NCI-H345 treated with DMSO at 0.1 percent for 48 hours (cell line): ENCODE data around the gene TUBB6.

Experiments used
- DNase-seq: peaks from one replicate; lab custom pipeline; 2025; ENCODE audit not compliant: unreplicated experiment; lab: John Stamatoyannopoulos, UW

TUBB6 gene

DNA sequence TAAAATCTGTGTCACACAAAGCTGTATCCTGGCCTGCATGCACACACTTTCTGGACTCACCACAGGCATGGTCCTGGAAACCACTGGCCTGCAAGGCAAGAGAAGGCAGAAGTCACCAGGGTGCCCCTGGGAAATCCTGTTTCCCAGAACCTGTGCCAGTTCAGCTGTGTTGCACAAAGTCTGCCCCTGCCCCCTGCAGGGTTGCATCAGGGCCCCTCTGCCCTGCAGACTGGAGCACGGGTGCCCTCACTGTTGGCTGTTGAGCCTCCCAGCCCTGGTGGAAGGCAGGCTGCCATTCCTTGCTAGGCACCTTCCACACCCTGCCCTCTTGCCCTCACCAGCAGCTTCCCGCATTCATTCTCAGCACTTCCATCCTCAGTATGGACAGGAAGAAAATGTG lies 18.0 kb upstream of the TUBB6 start:
- no peak for DNase-seq

DNA sequence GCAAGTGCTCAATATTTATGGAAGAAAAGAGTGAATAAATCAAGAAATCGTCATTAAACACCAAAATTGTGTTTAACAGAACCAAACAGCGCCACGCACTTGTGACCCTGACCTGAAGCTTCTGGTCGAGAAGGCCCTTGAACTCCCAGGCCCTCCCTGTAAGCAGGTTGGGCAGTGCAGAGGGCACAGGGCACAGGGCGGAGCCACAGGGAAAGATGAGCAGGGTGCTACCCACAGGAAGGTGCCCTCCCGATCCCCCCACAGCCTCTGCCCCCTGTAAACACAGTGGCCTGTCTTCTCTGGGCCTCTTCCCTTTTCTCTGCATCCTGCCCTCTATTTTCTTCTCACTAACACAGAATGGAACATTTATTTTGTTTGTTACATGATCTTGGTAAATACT lies 16.9 kb upstream of the TUBB6 start:
- no peak for DNase-seq

DNA sequence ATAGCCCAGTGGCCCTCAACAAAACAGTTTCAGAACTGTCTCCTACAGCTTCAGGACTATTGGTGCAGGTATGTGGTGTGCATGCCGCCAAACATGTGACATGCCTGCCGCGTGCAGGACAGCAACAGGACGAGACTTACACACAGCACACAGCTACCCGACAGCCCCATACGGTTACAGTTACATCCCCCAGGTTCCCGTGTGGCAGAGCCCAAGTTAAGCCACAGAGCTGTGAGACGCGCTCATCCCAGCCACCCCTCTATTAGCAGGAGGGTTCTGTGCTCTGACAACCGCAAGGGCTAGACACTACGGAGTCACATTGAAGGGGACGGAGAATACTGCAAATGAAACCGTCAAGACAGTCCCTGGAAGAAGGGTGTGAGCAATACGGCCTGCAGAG lies 16.4 kb upstream of the TUBB6 start:
- no peak for DNase-seq

DNA sequence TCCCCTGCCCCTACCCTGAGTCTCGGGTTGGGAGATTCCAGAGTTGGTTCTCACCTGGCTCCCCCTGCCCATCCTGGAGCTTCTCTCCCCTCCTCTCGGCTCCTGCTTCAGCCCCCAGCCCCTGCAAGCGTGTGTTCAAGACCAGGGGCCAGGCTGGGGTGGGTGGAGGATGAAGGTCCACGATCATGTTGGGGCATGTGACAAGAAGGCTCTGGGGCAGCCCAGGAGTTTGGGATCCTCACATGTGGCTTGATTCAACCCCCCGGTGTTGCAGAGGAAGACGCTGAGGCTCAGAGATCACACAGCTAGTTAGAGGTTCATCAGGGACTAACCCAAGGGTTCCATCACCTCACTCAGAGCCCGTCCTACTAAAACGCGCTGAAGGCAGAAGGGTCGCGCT lies 14.2 kb upstream of the TUBB6 start:
- DNase-seq = no peak

DNA sequence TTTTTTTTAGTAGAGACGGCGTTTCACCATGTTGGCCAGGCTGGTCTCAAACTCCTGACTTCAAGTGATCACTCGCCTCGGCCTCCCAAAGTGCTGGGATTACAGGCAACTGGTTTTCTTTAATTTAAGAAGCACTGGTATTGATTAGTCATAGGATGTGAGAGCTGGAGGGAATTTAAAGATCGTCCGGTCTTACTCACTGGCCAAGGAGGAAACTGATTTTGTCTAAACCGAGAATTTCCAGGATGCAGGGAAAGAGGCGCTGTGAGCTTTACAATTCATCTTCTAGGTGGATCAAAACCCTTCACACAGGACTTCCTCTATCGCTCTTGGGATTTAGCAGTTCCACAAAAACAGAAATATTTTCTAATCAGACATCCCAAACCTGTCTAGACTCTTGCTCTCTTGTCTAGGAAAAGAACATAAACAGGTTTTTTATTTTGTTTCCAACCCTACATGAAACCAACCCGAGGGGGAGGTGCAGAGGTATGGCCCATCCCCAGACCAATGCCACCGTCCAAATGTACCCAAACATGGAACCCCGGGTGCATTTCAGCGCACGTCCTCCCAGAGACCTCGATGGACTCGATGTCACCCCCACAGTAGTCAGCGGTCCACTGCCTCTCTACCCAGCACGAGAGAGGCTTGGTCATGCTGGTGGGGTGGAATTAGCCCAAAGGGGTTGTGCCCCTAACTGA lies 12.5 kb upstream of the TUBB6 start:
- no peak for DNase-seq

DNA sequence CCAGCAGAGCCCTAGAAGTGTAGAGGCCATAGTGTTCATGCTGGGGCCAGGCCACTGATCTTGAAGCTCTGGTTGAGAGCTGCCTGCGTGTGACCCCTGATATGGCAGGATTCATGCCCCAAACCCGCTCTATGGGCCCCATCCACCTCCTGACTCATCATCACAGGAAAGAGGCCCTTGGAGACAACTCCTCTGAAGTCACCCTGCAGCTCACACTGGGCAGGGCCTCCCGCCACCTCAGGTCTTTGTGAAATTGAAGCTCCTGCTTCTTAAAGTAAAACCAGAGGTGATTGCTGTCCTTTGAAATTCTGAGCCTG lies 12.0 kb upstream of the TUBB6 start:
- DNase-seq = no peak

DNA sequence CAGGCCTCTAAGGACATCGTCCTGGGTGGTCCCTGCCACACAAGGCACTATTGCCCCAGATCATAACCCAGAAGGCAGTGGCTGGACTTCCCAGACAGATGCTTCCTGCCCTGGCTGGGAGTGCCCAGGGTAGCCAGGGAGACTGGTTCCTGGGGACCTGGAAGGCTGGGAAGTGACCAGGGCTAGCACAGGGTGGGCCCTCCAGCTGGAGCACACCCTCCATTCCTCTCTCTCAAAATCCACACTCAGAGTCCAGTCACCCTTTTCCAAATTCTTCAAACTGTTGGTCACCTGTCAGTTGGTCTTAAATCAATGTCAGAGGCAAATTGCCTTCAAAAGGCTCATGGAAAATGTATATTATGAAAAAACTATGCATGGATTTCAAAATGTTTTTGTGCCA lies 11.6 kb upstream of the TUBB6 start:
- no peak for DNase-seq

DNA sequence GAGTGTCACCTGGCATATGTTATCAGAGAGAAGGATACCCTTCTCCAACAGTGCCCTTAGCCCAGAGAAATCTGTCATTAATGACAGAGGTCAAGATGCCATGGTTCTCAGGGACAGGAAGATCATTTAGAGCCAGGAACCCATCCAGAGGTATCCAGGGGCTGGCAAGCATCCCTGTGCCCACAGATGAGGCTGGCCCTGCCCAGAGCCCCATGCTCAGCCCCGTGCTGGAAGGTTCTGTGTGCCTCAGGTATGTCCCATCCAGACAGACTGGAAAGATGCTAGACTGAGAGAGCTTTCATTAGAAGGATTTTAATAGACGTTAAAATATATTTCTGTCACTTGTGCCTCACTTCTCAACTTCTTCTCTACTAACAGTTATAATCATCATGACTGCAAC lies 8.2 kb upstream of the TUBB6 start:
- DNase-seq = no peak

DNA sequence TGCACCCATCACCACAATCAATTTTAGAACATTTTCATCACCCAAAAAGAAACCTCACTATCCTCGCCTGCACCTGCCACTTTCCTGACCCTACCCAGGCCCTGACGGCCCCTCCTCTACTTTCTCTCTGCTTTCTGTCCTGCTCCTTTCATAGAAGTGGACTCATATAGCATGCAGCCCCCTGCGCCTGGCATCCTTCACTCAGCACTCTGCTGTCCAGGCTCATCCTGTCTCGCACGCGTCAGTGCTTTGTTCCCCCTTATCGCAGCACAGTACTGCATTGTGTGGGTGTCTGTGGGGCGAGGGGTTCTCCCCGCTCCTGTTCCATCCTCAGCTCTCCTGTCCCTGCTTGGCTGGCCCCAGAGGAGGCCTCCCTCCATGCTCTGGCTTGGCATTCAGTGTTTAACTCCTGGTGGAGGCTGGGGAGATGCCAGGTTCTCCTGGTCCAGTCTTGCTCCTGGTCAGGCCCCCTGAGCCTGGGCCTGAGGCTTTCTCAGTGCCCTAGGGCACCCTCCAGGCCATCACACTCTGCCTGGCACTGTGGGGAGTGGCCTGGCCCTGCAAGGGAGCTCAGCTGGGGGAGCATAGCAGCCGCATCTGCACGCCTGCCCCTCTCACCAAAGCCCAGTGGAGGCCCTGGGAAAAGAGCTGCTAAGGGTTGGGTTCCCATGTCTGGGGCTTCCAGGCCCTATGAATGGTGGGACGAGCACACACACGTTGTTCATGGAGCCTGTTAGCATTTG lies 6.6 kb upstream of the TUBB6 start:
- no peak for DNase-seq

DNA sequence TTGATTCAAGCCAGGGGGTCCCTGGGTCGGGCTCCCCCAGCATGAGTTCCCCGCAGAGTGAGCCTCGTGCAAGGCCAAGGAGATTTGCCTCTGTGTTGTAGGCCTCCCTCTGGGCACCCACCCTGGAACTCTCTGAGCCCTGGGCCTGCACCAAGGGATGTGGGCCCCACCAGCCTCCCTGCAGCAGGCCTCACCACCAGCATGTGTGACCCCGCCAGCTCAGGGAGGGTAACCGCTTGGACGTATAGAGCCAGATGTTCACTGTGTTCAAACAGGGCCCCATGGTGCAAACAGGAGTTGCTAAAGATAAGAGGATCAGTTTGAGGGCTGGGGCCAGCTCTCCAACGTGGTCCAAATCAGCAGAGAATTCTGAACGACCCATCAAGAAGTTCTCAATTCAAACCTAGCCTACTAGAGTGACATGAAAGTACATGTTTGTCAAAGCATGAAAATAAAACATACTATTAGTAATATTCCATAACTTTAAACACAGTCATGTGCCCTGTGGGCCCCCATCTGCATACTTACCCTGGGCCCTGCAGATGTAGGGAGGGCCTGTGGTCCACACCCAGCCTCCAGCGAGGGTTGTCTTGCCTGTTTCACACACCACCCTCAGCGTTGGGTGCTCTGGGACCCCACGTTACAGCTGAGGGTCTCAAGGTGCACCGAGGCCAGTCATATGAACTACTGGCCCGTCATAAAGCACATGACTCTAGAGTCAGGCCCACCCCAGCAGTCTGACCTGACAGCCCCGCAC lies 5.5 kb upstream of the TUBB6 start:
- DNase-seq = no peak

DNA sequence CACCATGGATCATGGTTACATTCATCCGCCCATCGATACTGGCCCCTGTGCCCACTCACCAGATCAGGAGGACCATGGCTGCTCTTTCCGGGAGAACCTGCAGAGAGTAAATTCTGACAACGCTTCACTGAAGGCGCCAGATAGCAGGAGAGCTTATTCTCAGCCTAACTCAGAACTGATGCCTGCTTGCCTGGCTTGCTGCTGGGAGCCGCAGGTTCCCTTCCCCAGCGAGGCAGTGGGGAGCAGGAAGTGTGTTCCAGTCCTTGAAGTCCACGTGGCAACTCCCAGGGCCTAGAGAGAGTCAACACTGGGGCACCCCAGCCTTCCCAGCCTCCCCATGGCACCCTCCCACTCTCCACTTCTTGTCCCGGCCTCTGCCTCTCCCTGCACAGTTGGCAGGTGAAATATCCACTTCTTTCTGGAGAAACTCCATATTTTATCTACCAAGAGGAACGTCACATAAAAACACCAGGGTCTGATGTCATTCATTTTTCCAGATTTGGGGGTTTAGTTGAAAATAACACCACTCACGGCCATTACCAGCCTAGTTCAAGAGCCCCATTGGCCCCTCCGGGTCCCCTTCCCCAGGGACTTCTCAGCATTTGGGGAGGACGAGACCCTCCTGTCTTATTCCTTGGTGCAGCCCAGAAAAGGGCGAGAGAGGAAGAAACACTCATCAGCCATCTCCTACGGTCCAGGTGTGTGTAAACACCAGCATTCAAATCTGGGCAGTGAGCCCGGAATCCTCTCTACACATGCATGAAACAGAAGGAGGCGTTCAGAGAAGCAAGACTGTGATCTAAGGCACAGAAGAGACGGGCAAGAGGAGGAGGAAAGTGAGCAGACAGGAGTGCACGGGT lies 3.5 kb upstream of the TUBB6 start:
- peak; percentile 46 for DNase-seq

DNA sequence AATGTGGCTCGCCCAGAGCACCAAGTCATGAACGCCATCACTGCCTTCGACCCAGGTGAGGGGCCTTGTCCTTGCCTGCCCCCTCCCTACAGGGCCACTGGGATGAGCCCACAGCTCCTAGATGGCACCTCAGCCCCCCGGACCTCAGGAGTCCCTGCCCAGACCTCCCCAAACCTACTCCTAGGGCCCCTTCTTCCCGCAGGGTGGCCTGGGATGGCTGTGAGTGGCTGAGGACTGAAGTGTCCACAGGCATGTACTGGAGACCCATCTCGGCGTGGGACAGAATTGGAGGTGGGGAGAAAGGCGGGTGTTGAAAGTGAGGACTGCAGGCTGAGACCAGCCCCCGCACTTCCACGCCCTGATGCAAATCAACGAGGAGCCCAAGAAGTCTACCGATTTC lies 2.8 kb upstream of the TUBB6 start:
- DNase-seq = no peak

DNA sequence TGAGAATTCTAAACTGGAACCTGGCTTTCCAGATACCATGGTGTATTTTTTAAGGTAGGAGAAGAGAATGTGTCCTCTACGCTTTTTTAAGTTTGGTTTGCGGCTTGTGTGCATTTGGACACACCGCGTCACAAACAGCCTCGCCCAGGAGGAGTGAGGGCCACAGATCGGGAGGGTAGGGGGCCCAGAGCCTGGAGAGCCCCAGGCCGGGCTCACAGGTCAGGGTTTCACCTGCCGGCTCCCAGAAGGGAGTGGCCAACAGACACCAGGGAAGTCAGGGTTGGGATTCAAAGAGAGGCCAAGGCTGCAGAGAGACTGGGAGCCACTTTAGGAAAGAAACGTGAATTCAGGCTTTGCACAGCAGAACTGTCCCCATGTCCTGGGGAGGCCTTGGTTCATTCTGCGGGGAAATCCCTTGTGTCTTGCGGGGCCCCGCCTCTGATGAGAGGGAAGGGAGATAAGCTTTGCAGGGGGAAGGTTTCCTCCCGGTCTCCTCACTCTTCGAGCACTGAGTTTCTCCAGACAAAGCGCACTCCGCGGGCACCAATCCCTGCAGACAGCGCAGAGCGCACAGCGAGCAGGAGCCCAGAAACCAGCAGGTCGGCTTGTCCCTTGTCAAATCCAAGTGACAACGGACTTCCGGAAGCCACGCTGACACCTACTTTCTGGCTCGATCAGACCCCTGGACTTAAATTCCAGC lies 2.0 kb upstream of the TUBB6 start:
- DNase-seq = no peak

DNA sequence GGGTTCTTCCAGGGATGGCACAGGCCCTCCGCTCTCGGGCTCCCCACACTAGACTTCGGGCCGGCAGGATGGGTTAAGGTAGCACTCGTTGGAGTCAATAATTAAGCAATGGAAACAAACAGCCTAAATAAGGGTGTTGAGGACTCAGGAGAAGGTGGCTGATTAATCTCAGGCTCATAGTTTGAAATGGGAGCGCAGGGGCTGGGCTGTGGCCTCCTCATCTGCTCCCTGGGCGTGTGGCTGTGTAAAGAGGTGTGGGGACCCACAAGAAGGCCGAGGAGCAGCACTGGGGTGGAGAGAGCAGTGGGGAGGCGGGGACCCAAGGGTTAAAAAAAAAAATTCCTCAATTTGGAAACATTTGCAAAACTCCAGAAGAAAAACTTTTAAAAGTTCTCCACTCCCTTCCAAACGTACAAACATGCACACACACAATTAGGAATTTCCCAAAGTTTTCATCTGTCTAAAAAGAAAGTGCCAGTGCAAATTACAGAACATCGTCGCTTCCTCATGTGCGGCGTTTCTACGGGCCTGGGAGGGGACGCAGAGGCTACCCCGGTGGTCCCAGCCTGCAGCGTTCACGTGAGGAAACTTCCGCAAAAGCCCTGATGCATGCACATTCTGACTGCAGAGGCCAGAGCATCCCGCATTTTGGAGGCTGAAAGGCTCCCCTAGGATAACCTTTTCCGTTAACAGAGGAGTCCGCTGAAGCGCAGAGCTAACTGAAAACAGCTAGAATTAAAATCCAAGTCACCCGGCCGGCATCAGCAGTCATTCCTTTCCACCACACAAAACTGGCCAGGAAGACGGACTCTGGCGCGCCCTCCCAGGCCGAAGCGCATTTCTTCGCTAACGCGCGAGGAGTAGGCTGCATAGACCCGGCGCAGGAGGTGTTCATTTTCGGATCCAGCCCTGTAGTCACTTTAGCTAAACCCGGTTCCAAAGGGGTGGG lies 1.0 kb upstream of the TUBB6 start:
- DNase-seq = no peak

DNA sequence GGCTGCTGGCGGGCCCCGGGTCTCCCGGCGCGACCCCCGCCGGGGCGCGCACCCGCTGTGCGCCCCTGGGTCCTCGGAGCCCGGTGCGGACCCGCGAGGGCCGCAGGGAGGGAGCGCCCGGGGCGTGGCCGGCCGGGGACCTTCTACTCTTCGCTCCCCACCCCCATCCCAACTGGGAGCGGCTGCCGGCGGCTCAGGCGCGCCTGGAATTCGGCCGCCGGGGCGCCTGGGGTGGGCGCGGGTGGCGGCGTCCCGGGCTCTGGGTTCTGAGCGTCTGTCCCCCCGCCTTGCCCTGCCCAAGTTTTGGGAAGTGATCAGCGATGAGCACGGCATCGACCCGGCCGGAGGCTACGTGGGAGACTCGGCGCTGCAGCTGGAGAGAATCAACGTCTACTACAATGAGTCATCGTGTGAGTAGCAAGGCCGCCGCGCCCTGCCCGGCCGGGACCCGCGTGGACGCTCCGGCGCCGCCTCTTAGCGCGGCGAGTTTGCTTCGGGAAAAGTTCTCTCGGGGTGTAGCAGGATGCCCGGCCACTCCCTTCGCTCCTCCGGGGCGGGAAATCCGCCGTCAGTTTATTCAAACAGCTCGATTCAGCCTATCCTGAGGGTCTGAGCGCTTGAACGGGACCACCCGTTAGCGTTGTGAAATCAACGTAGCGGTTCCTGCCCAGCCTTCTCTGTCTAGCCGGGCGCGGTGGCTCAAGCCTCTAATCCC lies 502 bp downstream of the TUBB6 start:
- no peak for DNase-seq

DNA sequence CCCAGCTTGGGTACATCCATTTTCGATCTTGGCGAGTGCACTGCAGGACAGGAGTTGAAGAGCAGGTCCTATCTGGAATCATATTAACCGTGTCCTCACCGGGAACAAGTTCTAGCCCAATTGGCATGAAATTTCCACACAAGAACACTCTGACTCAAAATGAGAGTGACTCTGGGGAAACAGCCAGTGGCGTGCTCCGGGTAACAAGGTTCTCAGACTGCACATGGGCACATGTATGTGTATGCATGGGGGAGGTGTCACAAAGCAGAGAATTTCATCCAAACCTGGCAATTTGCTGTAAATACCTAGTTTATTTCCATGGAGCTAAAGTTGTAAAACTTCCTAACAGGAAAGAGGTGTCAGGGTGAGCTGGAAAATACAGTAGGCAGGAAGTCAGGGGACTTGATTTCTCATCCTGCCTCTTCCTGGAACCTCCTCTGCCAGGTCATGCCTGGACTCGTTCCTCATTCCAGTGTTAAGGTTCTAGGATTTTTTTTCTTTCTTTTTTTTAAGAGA lies 1.7 kb downstream of the TUBB6 start:
- DNase-seq = no peak

DNA sequence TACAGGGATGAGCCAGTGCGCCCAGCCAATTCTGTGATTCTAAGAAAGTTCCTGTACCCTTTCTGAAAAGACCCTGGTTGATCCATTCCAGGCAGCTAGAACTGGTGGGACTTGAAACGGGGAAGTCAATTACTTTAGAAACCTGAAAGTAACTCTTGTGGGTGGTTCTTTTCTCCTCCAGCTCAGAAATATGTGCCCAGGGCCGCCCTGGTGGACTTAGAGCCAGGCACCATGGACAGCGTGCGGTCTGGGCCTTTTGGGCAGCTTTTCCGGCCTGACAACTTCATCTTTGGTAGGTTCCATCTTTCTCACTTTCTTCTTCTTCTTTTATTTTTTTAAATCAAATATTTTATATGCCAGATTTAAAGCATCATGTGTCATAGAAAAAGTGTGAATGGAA lies 2.7 kb downstream of the TUBB6 start:
- DNase-seq = no peak

DNA sequence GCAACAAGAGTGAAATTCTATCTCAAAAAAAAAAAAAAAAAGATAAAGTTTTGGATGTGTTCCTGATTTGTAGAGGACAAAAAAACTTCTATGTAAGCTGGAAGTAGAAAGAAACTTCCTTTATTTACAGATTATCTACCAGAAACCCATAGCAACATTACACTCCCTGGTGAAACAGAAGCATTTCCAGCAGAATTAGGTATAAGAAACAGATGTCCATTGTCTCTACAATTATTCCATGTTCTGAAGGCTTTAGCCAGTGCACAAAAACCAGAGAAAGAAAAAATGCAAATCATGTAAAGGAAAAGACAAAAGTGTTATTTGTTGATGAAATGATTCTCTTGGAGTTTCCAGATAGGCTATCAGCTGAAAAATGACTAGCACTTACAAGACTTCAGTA lies 4.9 kb downstream of the TUBB6 start:
- DNase-seq = no peak
